Measurements from ENCODE around the gene TBC1D19. TPM values are rescaled to one million over a fixed set of nuclear protein-coding genes. Genes with fewer than 3 reads are reported as not detected.

TBC1D19 gene
- total and polyA plus RNA-seq, 4 donors, result 1.2 to 5.8 (median 2.2) TPM

GRCh38 chr4:26731351-26732035 lies 147.6 kb downstream of the TBC1D19 start:
- Histone ChIP-seq H3K4me1 (ENCODE audit: control insufficient read depth in 4 of 4, insufficient read depth in 4 of 4, low read length in 3 of 4) (peaks cover 0 to 8% (median 0%) of the 10 kb centered on the region in 4 donors), H3K27ac (ENCODE audit: low read depth in 1 of 2, low read length in 2 of 2) (no peak overlapping the region), H3K36me3 (ENCODE audit: control insufficient read depth in 4 of 4, insufficient read depth in 3 of 4, low read depth in 1 of 4, low read length in 3 of 4) (no peaks in the 10 kb centered on the region), H3K4me3 (ENCODE audit: low read depth in 1 of 3, low read length in 3 of 3) (no peak overlapping the region), H3K9ac (ENCODE audit: low read depth in 1 of 2, low read length in 2 of 2) (no peak overlapping the region), H3K9me3 (ENCODE audit: control insufficient read depth in 4 of 4, low read length in 3 of 4) (no peaks in the 10 kb centered on the region), H3K27me3 (ENCODE audit: control insufficient read depth in 4 of 4, insufficient read depth in 4 of 4, low read length in 3 of 4) (no peaks in the 10 kb centered on the region)
- WGBS, result 82% methylated on average over 11 of the region's 11 CpGs
- DNase-seq (ENCODE audit: low spot score), result no peak
- TF ChIP-seq FOXA2 (IDR thresholded peaks at IDR 0.05) (no peak), TAF1 (conservative IDR thresholded peaks at IDR 0.05) (no peak), RAD21 (IDR thresholded peaks at IDR 0.05) (no peak), JUND (IDR thresholded peaks at IDR 0.05) (no peak), GABPA (IDR thresholded peaks at IDR 0.05 in 1 of 2, conservative IDR thresholded peaks at IDR 0.05 in 1 of 2) (no peak)

- no peak overlapping the region for H3K9ac ChIP-seq (ENCODE audit: low read depth in 1 of 2, low read length in 2 of 2)
- no peaks in the 10 kb centered on the region for H3K36me3 ChIP-seq (ENCODE audit: control insufficient read depth in 4 of 4, insufficient read depth in 3 of 4, low read depth in 1 of 4, low read length in 3 of 4)
- H3K4me1 ChIP-seq (ENCODE audit: control insufficient read depth in 4 of 4, insufficient read depth in 4 of 4, low read length in 3 of 4), result peaks cover 0 to 8% (median 0%) of the 10 kb centered on the region in 4 donors
- no peak overlapping the region for H3K27ac ChIP-seq (ENCODE audit: low read depth in 1 of 2, low read length in 2 of 2)
- H3K27me3 ChIP-seq (ENCODE audit: control insufficient read depth in 4 of 4, insufficient read depth in 4 of 4, low read length in 3 of 4), result no peaks in the 10 kb centered on the region
- no peaks in the 10 kb centered on the region for H3K9me3 ChIP-seq (ENCODE audit: control insufficient read depth in 4 of 4, low read length in 3 of 4)
- DNase-seq (ENCODE audit: low spot score), result no peak
- TF ChIP-seq ATF3 (IDR thresholded peaks at IDR 0.05), result no peak
- TF ChIP-seq HNF4A (conservative IDR thresholded peaks at IDR 0.05), result peak in 1 of 2 donors; percentile 33
- 58% methylated on average over 3 of the region's 3 CpGs for WGBS
- H3K4me3 ChIP-seq (ENCODE audit: low read depth in 1 of 3, low read length in 3 of 3), result no peak overlapping the region
Observed at GRCh38 chr4:26732356-26732755, 148.5 kb downstream of the TBC1D19 start.

GRCh38 chr4:26736621-26737020 lies 152.7 kb downstream of the TBC1D19 start:
- Histone ChIP-seq H3K4me3 (ENCODE audit: low read depth in 1 of 3, low read length in 3 of 3) (no peak overlapping the region), H3K27ac (ENCODE audit: low read depth in 1 of 2, low read length in 2 of 2) (no peak overlapping the region), H3K4me1 (ENCODE audit: control insufficient read depth in 4 of 4, insufficient read depth in 4 of 4, low read length in 3 of 4) (peaks cover 1 to 10% (median 6%) of the 10 kb centered on the region in 4 donors), H3K27me3 (ENCODE audit: control insufficient read depth in 4 of 4, insufficient read depth in 4 of 4, low read length in 3 of 4) (no peaks in the 10 kb centered on the region), H3K9ac (ENCODE audit: low read depth in 1 of 2, low read length in 2 of 2) (no peak overlapping the region), H3K36me3 (ENCODE audit: control insufficient read depth in 4 of 4, insufficient read depth in 3 of 4, low read depth in 1 of 4, low read length in 3 of 4) (no peaks in the 10 kb centered on the region), H3K9me3 (ENCODE audit: control insufficient read depth in 4 of 4, low read length in 3 of 4) (no peaks in the 10 kb centered on the region)
- DNase-seq (ENCODE audit: low spot score), result no peak
- no peak for TF ChIP-seq FOXA1 (IDR thresholded peaks at IDR 0.05)
- TF ChIP-seq EGR1 (IDR thresholded peaks at IDR 0.05; ENCODE audit: low read depth in 2 of 2), result no peak
- TF ChIP-seq HNF4A (conservative IDR thresholded peaks at IDR 0.05), result no peak
- no peak for TF ChIP-seq MAX (IDR thresholded peaks at IDR 0.05)
- TF ChIP-seq SP1 (IDR thresholded peaks at IDR 0.05), result no peak
- TF ChIP-seq TAF1 (conservative IDR thresholded peaks at IDR 0.05), result no peak
- no peak for TF ChIP-seq CTCF (IDR thresholded peaks at IDR 0.05; ENCODE audit: low read depth, low read length, missing input control)
- TF ChIP-seq FOXA2 (IDR thresholded peaks at IDR 0.05), result no peak
- no peak for TF ChIP-seq ATF3 (IDR thresholded peaks at IDR 0.05)
- TF ChIP-seq RAD21 (IDR thresholded peaks at IDR 0.05), result no peak
- TF ChIP-seq NR2F2 (IDR thresholded peaks at IDR 0.05), result no peak
- TF ChIP-seq ZBTB33 (IDR thresholded peaks at IDR 0.05), result no peak
- no peak for TF ChIP-seq HNF4G (IDR thresholded peaks at IDR 0.05)
- no peak for TF ChIP-seq YY1 (IDR thresholded peaks at IDR 0.05)
- WGBS, result 83% methylated on average over 1 of the region's 1 CpG

All from liver (tissue), 9 donors.